NCI-H1694 (cell line): Measurements from ENCODE around the gene RAD18.

Experiments
- DNase-seq: peaks from one replicate; lab custom pipeline; 2025; lab: John Stamatoyannopoulos, UW

RAD18 gene

DNA sequence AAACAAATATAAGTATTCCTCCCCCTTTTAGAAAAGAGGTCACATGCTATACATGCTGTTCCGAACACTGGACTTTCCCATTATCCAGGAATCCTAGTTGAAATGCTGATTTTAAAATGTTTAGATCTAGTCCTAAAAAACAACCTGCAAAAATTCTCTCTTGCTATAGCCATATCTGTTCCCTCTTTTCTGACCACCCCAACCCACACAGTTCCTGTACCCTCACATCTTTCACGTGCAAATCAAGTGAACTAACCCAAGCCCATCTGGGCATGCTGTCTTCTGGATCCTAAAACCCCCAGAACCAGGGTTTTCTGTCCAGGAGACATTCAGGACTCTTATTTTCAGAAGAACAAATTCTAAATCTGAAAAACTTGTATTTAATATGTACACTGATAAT, 67.4 kb downstream of the RAD18 start:
- DNase-seq, result no peak

DNA sequence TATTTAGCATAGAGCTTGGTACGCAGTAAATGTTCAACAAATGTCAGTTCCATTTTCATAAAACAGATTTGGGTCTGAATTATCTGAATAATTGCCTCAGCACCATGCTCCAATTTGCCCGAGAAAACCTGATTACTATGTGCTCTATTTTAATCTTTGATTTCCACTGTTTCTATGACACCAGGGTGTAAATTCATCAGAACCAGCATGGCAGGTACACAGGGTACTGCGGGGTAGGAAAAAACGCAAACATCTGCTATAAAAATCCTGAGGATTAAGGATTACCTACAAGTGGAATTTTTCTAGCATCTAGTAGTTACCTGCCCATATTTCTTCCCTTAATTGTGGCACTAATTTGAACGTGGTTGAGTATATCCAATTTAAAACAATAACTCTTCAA, 70.3 kb downstream of the RAD18 start:
- DNase-seq, result no peak

DNA sequence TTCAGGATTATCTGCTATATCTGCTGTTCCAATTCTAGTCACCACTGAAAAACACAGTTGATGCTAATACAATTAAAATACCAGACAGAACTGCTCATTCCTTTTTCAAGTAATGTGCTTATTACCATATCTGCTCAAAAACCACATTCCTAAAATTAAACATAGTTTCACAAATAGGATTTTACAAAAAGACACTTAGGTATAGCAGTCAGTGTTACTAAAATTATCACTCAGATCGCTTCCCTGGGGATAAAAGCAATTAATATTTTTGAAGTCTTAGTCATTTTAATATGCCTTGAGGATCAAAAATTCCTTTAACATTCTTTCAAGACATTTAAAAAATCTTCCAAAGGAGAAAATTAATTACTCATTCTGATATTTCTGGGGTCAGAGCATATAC, 71.5 kb downstream of the RAD18 start:
- no peak for DNase-seq

DNA sequence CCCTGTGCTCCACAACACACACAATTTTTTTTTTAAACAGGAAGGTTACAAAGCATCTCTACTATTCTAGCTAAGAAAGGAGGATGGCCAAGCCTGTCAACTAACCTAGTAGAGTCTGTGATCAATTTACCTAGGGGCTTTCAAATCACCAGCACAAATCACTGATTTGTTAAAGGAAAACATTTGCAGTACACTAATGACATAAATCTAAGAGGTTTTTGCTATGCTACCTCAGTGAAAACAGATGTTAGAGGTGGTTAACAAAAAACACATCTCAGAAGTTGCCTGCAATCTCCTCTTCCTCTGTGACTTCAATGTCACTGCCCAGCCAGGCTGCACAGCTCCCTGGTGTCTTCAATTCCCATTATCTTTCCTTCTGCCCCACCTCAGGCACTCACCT, 72.0 kb downstream of the RAD18 start:
- DNase-seq, result no peak

- no peak for DNase-seq
Observed at GRCh38 chr3:8888301-8888915, 74.9 kb downstream of the RAD18 start.

- no peak for DNase-seq
Observed at GRCh38 chr3:8887435-8888300, 75.6 kb downstream of the RAD18 start.

DNA sequence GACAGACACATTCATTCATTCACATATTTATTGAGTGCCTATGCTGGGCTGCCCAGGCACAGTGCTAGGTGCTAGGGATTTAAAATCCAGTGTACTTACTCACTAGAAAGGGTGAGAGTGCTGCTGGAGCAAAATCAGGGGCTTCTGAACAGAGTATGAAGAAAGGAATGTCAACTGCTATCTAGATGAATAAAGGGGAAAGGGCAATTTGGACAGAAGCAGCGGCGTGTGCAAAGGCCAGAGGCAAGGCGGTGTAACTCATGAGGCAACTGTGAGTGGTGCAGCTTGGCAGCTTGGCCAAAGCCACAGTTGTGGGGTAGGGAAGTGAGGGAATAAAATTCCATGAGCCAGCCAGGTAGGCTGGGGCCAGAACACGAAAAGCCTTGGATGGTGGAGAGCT, 76.7 kb downstream of the RAD18 start:
- DNase-seq, result no peak

DNA sequence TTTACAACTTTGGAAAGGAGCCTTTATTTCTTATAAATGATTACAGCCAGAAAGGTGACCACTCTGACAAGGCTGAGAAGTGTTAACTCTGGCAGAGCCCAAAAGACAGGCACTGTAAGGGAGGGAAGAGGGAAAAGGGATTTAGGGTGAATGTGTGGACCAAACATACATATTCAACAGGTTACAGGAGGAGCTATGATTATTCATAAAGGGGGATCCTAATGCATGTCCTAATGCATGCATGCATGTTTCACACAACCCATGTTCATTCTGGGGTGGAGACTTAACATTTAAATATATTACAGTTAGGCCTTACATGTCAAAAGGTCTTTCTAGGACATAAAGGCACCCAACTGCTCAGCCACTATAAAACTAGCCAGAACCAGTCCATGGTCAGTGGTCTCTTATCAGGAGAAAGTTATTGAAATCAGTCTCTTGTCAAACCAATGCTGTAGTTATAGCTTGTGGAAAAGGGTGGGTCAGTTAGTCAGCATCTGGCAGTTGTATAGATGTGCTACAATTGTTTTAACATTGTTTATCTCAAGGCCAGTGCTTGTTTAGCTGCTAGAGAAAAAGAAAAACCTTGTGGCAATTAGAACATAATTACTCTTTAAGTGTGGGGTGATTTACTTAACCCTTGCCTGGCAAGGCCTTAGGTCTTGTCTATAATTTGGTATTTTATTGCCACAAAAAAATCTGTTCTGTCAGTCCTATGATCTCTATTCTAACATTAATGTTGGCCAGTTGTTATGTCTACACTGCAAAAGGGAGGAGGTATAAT, 77.5 kb downstream of the RAD18 start:
- DNase-seq, result no peak

DNA sequence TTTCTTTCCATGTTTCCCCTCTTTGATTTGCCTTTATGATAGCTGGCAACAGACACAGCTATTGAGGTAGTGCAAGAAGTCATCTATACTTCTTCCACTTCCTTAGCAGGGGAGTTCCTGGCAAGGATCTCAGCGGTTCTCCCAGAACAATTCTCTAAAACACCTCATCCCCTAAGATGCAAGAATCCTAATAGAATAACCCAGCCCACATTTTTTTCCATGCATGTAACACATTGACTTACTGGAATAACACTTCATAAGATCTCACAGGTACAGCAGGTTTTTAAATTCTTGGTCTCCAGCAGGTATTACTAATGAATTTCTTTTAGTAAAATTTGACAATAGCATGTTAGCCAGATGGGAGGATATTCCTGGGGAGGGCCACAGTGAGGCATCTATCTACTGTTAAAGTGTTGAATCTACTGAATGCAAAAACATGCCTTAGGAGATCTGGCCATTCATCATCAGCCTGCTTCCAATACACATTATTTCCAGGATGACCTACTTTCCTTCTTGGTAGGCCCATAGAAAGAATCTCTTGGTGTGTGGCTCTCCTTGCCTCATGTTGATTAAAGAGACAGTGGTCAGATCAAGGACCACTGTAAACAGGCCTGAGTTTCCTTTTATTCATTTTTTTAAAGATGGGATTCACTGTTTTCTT, 78.5 kb downstream of the RAD18 start:
- DNase-seq, result no peak

GRCh38 chr3:8882642-8883041, 80.6 kb downstream of the RAD18 start:
- no peak for DNase-seq

GRCh38 chr3:8882171-8882593, 81.1 kb downstream of the RAD18 start:
- DNase-seq, result no peak

- DNase-seq, result no peak
Observed at GRCh38 chr3:8879347-8879944, 83.8 kb downstream of the RAD18 start.

GRCh38 chr3:8875836-8876235, 87.4 kb downstream of the RAD18 start:
- no peak for DNase-seq

DNA sequence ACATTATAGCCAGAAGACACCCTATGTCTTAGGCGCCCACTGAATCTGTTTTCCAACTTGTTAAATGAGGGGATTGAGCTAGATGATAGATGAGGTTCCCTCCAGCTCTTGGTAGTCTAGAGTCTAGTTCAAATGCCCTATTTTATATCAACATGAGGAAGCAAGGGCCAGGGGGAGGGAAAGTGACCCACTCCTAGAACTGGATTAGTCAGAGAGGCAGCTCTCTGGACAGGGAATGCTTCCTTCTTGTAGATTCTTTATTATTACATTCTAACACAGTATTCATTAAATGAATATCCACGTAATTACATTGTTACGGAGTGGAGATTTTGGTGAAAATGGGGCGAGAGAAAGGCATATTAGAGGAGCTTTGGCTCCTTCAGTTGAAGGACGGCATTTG, 89.5 kb downstream of the RAD18 start:
- no peak for DNase-seq

DNA sequence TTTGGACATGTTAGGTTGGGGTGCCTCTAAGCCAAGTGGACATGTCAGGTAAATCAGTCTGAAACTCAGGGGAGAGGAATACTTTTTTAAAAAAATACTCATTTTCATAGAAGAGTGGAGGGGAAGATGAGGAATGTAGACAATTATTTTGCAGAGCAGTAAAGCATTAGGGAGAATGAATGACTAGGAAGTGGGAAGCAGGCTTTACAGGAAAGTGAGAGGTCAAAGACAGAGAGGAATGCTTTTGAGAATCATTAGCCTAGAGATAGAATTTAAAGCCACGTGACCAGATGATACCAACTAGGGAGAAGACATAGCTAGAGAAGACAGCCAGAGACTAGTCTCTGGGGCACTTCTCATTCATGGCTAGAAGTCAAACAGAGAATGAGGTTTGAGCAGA, 91.0 kb downstream of the RAD18 start:
- no peak for DNase-seq

DNA sequence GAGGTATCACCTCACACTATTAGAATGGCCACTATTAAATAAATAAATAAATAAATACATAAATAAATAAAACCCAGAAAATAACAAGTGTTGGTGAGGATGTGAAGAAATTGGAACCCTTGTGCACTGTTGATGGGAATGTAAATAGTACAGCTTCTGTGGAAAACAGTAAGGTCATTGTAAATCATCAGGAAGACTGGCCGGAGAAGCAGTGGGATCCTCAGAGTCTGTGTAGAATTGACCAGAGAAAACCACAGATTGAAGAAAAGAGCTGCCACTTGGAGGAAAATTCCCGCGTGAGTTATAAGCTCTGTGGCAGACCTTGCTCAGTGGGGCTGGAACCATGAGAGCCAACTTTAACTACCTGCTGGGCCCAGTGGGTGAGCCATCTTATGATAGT, 92.0 kb downstream of the RAD18 start:
- no peak for DNase-seq

GRCh38 chr3:8870134-8870533, 93.1 kb downstream of the RAD18 start:
- no peak for DNase-seq

- DNase-seq, result no peak
Observed at GRCh38 chr3:8869613-8870012, 93.7 kb downstream of the RAD18 start.

GRCh38 chr3:8868996-8869395, 94.3 kb downstream of the RAD18 start:
- DNase-seq, result no peak

DNA sequence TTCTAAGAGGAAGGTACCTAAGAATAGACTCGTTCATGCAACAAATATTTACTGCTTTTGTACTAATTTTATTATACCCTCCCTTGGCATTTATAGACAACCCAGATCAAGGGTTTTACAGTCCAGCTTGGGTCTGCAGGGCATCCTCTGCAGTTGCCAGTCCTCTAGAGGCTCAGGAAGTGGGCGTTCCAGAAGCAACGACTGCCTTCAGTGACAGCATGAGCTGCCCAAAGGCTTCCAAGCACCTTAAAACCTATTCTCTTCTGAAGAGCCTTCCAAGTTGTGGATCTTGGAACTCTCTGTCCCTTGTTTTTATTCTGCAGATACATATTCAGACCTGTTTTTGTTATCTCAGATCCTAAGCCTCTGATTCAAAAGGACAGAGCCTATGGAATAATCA, 95.6 kb downstream of the RAD18 start:
- no peak for DNase-seq

DNA sequence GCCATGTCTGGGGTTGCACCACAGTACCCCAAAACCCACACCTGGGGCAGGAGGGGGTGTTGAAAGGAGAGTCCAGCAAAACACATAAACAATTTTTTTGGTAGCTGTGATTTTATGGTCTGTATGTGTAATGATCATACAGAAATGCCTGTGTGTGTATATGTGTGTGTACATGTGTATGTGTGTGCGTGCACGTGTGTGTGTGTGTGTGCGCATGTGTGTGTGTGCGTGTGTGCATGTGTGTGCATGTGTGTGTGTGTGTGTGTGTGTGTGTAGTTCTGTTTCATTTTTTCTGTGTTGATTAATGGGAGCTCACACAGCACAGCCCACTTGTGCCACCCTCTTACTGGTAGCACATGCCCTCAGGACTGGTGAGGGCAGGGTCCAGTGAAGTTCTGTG, 97.6 kb downstream of the RAD18 start:
- no peak for DNase-seq
